Measurements from ENCODE around the gene ARHGEF40. TPM values are rescaled to one million over a fixed set of nuclear protein-coding genes. Genes with fewer than 3 reads are reported as not detected.

The ARHGEF40 gene
- polyA plus RNA-seq, 2 of the 4 experiments (the other 2 are of a cell fraction), result 7.8 to 9.6 TPM

- TF ChIP-seq ZC3H11A (IDR thresholded peaks at IDR 0.05) (no peak), CHD2 (IDR thresholded peaks at IDR 0.05; ENCODE audit: low read length, partially characterized antibody) (peak; percentile 86), RCOR1 (IDR thresholded peaks at IDR 0.05; ENCODE audit: low read depth, low read length) (no peak), CBX2 (IDR thresholded peaks at IDR 0.05; ENCODE audit: borderline replicate concordance, low read depth) (no peak), HOXB5 (CRISPR knock-in tag; IDR thresholded peaks at IDR 0.05) (no peak), ZSCAN20 (CRISPR knock-in tag; IDR thresholded peaks at IDR 0.05) (no peak), KDM5A (IDR thresholded peaks at IDR 0.05) (no peak), HOXA7 (CRISPR knock-in tag; IDR thresholded peaks at IDR 0.05) (no peak), CBX8 (IDR thresholded peaks at IDR 0.05) (no peak), PBX3 (IDR thresholded peaks at IDR 0.05) (no peak; the same call in 1 of the 2 replicates), JUNB (IDR thresholded peaks at IDR 0.05) (0 out of 2 replicates have a peak, but pooled peaks have one; percentile 33), ZNF302 (CRISPR knock-in tag; IDR thresholded peaks at IDR 0.05) (no peak), REST (IDR thresholded peaks at IDR 0.05) (peak; percentile 88), HDAC2 (IDR thresholded peaks at IDR 0.05) (no peak; the same call in 1 of the 2 replicates), MAX (IDR thresholded peaks at IDR 0.05) (peak; percentile 80), RAD21 (conservative IDR thresholded peaks at IDR 0.05 in 1 of 2, IDR thresholded peaks at IDR 0.05 in 1 of 2) (peak; percentile 10 to 20; a peak in 1 of 5 replicates), NPAS2 (CRISPR knock-in tag; IDR thresholded peaks at IDR 0.05; ENCODE audit: borderline replicate concordance) (no peak), NR3C1 (IDR thresholded peaks at IDR 0.05) (no peak), NFE2L2 (conservative IDR thresholded peaks at IDR 0.05; ENCODE audit: low read length) (no peak), FOXS1 (CRISPR knock-in tag; IDR thresholded peaks at IDR 0.05) (no peak), FOSL2 (IDR thresholded peaks at IDR 0.05) (peak; percentile 58; the same call in 1 of the 2 replicates), FOSL2 (CRISPR knock-in tag; IDR thresholded peaks at IDR 0.05) (peak; percentile 94), RFX5 (IDR thresholded peaks at IDR 0.05) (no peak), EHF (CRISPR knock-in tag; IDR thresholded peaks at IDR 0.05) (no peak), EP300 (IDR thresholded peaks at IDR 0.05) (0 out of 5 replicates have a peak, but pooled peaks of 1 of the 2 experiments have one; percentile 15), FOSB (CRISPR knock-in tag; IDR thresholded peaks at IDR 0.05) (no peak), HES2 (IDR thresholded peaks at IDR 0.05) (no peak), E2F6 (IDR thresholded peaks at IDR 0.05; ENCODE audit: borderline replicate concordance, low read depth) (peak; percentile 95), SMC3 (IDR thresholded peaks at IDR 0.05) (no peak), CHD4 (IDR thresholded peaks at IDR 0.05; ENCODE audit: borderline replicate concordance) (no peak), HEYL (CRISPR knock-in tag; IDR thresholded peaks at IDR 0.05) (no peak), ESRRA (IDR thresholded peaks at IDR 0.05; ENCODE audit: borderline replicate concordance, low read length) (no peak; the same call in 1 of the 2 replicates)
Measured at GRCh38 chr14:21103710-21104447, 33.8 kb downstream of the ARHGEF40 start (continued).

All from A549 (cell line).